Stimulated activated CD4-positive, alpha-beta T cell treated with anti-CD3 and anti-CD28 coated beads, TNF-alpha, amount 100 ng/mL, for 4 hours (primary cell): ENCODE results near the gene MATN1.

Experiments
- DNase-seq, 3 experiments: peaks; one replicate each; pipeline ENCODE4 v3.0.0-alpha.2; 2020; ENCODE audit warnings: low read depth in 3 of 3

The MATN1 gene

GRCh38 chr1:30757352-30758120 is 34.2 kb upstream of the MATN1 start, which contains the start of gene LAPTM5:
LAPTM5 (minus strand) TSS chr1:30757774; CDS start chr1:30757745, 29 bp downstream.
- no peak for DNase-seq

GRCh38 chr1:30756545-30757351 is 33.4 kb upstream of the MATN1 start:
- DNase-seq = peak in 1 of 3 experiments; percentile 39

GRCh38 chr1:30756206-30756544 is 32.8 kb upstream of the MATN1 start:
- DNase-seq = no peak

GRCh38 chr1:30755746-30756145 is 32.4 kb upstream of the MATN1 start:
- no peak for DNase-seq

- no peak for DNase-seq
Observed at GRCh38 chr1:30755334-30755733, 31.9 kb upstream of the MATN1 start.

GRCh38 chr1:30754684-30755171 is 31.3 kb upstream of the MATN1 start:
- DNase-seq = no peak

- no peak for DNase-seq
Observed at GRCh38 chr1:30753660-30754123, 30.3 kb upstream of the MATN1 start.

- DNase-seq = no peak
Observed at GRCh38 chr1:30753118-30753517, 29.7 kb upstream of the MATN1 start.

GRCh38 chr1:30752651-30752908 is 29.2 kb upstream of the MATN1 start:
- DNase-seq = no peak

- no peak for DNase-seq
Observed at GRCh38 chr1:30751830-30752650, 28.7 kb upstream of the MATN1 start.

GRCh38 chr1:30750731-30751291 is 27.4 kb upstream of the MATN1 start:
- no peak for DNase-seq

GRCh38 chr1:30749691-30750583 is 26.6 kb upstream of the MATN1 start:
- DNase-seq = peak in 1 of 3 experiments; percentile 34

GRCh38 chr1:30748699-30749401 is 25.5 kb upstream of the MATN1 start:
- DNase-seq = no peak

- no peak for DNase-seq
Observed at GRCh38 chr1:30748098-30748698, 24.8 kb upstream of the MATN1 start.

GRCh38 chr1:30747033-30748008 is 23.9 kb upstream of the MATN1 start:
- no peak for DNase-seq

GRCh38 chr1:30746212-30747032 is 23.0 kb upstream of the MATN1 start:
- no peak for DNase-seq

GRCh38 chr1:30745834-30746208 is 22.4 kb upstream of the MATN1 start:
- no peak for DNase-seq
